ENCODE measurements around the gene AMFR. TPM values are rescaled to one million over a fixed set of nuclear protein-coding genes. Genes with fewer than 3 reads are reported as not detected.

The AMFR gene
- total RNA-seq, 1 experiment from 2014 or later = 31.7 TPM

- DNase-seq (ENCODE audit: low spot score) (no peak), ATAC-seq (no peak)
- Mint-ChIP-seq H3K36me3 (no peaks in the 10 kb centered on the region), H3K9me3 (no peaks in the 10 kb centered on the region), H3K4me3 (no peak overlapping the region), H3K4me1 (no peaks in the 10 kb centered on the region), H3K27me3 (ENCODE audit: low read depth) (no peaks in the 10 kb centered on the region), H3K27ac (no peak overlapping the region)
- ChIA-PET POLR2A (interaction anchor here (0.7 kb wide), 1 partner anchor 19 kb away, joined by 3 read pairs; no protein-coding TSS in a partner anchor), CTCF (interaction anchor here (1.0 to 5.2 kb wide), 4 partner anchors 10 to 877 kb away, joined by 3 to 44 read pairs (median 7); no protein-coding TSS in a partner anchor)
- no peak for TF ChIP-seq E2F4 (CRISPR knock-in tag; IDR thresholded peaks at IDR 0.05; ENCODE audit: borderline replicate concordance, low read depth)
- TF ChIP-seq ATF1 (CRISPR knock-in tag; IDR thresholded peaks at IDR 0.05) = no peak
- TF ChIP-seq SMAD4 (CRISPR knock-in tag; IDR thresholded peaks at IDR 0.05) = no peak
- TF ChIP-seq MXD4 (CRISPR knock-in tag; IDR thresholded peaks at IDR 0.05; ENCODE audit: borderline replicate concordance) = no peak
- no peak for TF ChIP-seq CREB1 (CRISPR knock-in tag; IDR thresholded peaks at IDR 0.05)
- no peak for TF ChIP-seq SMAD3 (CRISPR knock-in tag; IDR thresholded peaks at IDR 0.05; ENCODE audit: borderline replicate concordance)
- TF ChIP-seq ETV6 (CRISPR knock-in tag; IDR thresholded peaks at IDR 0.05) = no peak
- no peak for TF ChIP-seq STAT6 (CRISPR knock-in tag; conservative IDR thresholded peaks at IDR 0.05; ENCODE audit: low read depth)
- no peak for TF ChIP-seq TEAD4 (CRISPR knock-in tag; IDR thresholded peaks at IDR 0.05)
- TF ChIP-seq ZNF317 (CRISPR knock-in tag; IDR thresholded peaks at IDR 0.05; ENCODE audit: borderline replicate concordance, low read depth) = no peak
- no peak for TF ChIP-seq SOX15 (CRISPR knock-in tag; IDR thresholded peaks at IDR 0.05)
- TF ChIP-seq SP1 (CRISPR knock-in tag; conservative IDR thresholded peaks at IDR 0.05) = no peak
- TF ChIP-seq MLX (CRISPR knock-in tag; IDR thresholded peaks at IDR 0.05) = no peak
- no peak for TF ChIP-seq FOXK1 (CRISPR knock-in tag; IDR thresholded peaks at IDR 0.05)
- TF ChIP-seq IRF1 (CRISPR knock-in tag; IDR thresholded peaks at IDR 0.05) = no peak
- TF ChIP-seq HMGXB4 (CRISPR knock-in tag; IDR thresholded peaks at IDR 0.05) = no peak
These were observed 83.5 kb downstream of the AMFR start for GRCh38 chr16:56341656-56342399.

- DNase-seq (ENCODE audit: low spot score) (no peak), ATAC-seq (no peak)
- Mint-ChIP-seq H3K27ac (no peak overlapping the region), H3K9me3 (no peaks in the 10 kb centered on the region), H3K27me3 (ENCODE audit: low read depth) (no peaks in the 10 kb centered on the region), H3K4me3 (no peak overlapping the region), H3K36me3 (no peaks in the 10 kb centered on the region), H3K4me1 (no peaks in the 10 kb centered on the region)
- ChIA-PET POLR2A (interaction anchor here (0.6 to 0.7 kb wide), 2 partner anchors 18 to 94 kb away, joined by 3 to 5 read pairs; no protein-coding TSS in a partner anchor), CTCF (interaction anchor here (2.1 to 5.2 kb wide), 2 partner anchors 16 to 23 kb away, joined by 10 to 44 read pairs; no protein-coding TSS in a partner anchor)
- TF ChIP-seq E2F1 (CRISPR knock-in tag; IDR thresholded peaks at IDR 0.05) (no peak), AR (CRISPR knock-in tag; IDR thresholded peaks at IDR 0.05) (no peak), CTCF (IDR thresholded peaks at IDR 0.05) (no peak), ESRRA (CRISPR knock-in tag; IDR thresholded peaks at IDR 0.05; ENCODE audit: borderline replicate concordance) (no peak), TCF7 (CRISPR knock-in tag; IDR thresholded peaks at IDR 0.05; ENCODE audit: low read depth) (no peak)
These were observed 84.4 kb downstream of the AMFR start for GRCh38 chr16:56340864-56341365.

Data from WTC11 (cell line).